ENCODE measurements around the gene HELZ2. TPM values are rescaled to one million over a fixed set of nuclear protein-coding genes. Genes with fewer than 3 reads are reported as not detected.
A peak's percentile ranks its signal among the peaks of the same experiment; 100 is the strongest.

HELZ2 gene, protein sequence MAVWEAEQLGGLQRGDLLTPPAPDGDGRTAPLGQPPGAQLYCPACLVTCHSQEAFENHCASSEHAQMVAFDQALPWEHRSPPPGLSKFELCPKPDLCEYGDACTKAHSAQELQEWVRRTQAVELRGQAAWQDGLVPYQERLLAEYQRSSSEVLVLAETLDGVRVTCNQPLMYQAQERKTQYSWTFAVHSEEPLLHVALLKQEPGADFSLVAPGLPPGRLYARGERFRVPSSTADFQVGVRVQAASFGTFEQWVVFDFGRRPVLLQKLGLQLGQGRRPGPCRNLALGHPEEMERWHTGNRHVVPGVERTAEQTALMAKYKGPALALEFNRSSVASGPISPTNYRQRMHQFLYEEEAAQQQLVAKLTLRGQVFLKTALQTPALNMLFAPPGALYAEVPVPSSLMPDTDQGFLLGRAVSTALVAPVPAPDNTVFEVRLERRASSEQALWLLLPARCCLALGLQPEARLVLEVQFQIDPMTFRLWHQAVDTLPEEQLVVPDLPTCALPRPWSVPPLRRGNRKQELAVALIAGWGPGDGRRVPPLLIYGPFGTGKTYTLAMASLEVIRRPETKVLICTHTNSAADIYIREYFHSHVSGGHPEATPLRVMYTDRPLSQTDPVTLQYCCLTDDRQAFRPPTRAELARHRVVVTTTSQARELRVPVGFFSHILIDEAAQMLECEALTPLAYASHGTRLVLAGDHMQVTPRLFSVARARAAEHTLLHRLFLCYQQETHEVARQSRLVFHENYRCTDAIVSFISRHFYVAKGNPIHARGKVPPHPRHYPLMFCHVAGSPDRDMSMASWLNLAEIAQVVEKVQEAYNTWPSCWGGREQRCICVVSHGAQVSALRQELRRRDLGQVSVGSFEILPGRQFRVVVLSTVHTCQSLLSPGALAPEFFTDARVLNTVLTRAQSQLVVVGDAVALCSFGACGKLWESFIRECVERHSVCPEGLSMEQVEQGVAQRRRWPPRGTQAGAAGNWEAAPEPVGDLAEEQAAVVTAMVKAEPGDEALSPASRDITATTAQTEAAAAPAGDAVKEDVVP (N-terminal part only)
- total RNA-seq (2022) (35.2 and 36.5 TPM in 2 replicates), Bru-seq, nascent RNA (percentile 46 among the genes with signal in this experiment), BruChase-seq, experiment 1, labeled RNA remaining after a 2-hour chase (percentile 57 among the genes with signal in this experiment), BruChase-seq, experiment 2, labeled RNA remaining after a 6-hour chase (percentile 63 among the genes with signal in this experiment)
- long read RNA-seq, partial matches to known transcripts, result 0 of 5 reads
- long read RNA-seq, other reads (novel, unspliced or antisense), result 2 of 5 reads

GRCh38 chr20:63574156-63574828 is at the start of gene HELZ2:
TSS of gene HELZ2 (minus strand) at chr20:63574239. CDS start at chr20:63572385, 1,854 bp downstream.
- DNase-seq, result peak; percentile 82 to 85
- Histone ChIP-seq H3K36me3 (ENCODE audit: control insufficient read depth, insufficient read depth, low read length) (no peaks in the 10 kb centered on the region), H3K27me3 (replicated peaks; ENCODE audit: control insufficient read depth, insufficient read depth, low read length) (no peaks in the 10 kb centered on the region), H3K4me3 (ENCODE audit: low read depth, low read length) (peak within 1 kb of the TSS; percentile 91), H3K9me3 (no peaks in the 10 kb centered on the region), H3K4me1 (peaks cover 15% of the 10 kb centered on the region)
- ChIA-PET POLR2A (interaction anchor here (0.6 to 1.5 kb wide), 20 partner anchors 18 to 509 kb away, joined by 3 to 11 read pairs (median 5); partner anchors contain the start of genes ARFRP1, GMEB2, PPDPF and RTEL1), CTCF (interaction anchor here (0.6 to 2.7 kb wide), 11 partner anchors 7 to 505 kb away, joined by 3 to 34 read pairs (median 4); partner anchors contain the start of genes GMEB2, OPRL1, PTK6 and RGS19)
- H3K9me3 Mint-ChIP-seq (ENCODE audit: unreplicated experiment), result no peaks in the 10 kb centered on the region
- no peak for TF ChIP-seq CTCF (IDR thresholded peaks at IDR 0.05; ENCODE audit: insufficient read depth in 1 of 2, low read depth in 1 of 2, low read length in 1 of 2, severe bottlenecking in 1 of 2, unreplicated experiment in 1 of 2)
- BruUV-seq (replicated peaks), result no TSS peak
- intact Hi-C loops (cut with micrococcal nuclease; ENCODE audit: unreplicated experiment), result loop anchor here (5.0 kb wide), 1 partner anchor 37 kb away; the partner anchor contains the start of gene PTK6
- H3K4me1 Mint-ChIP-seq (ENCODE audit: low read depth, unreplicated experiment), result no peaks in the 10 kb centered on the region
- H3K36me3 Mint-ChIP-seq (ENCODE audit: insufficient read depth, unreplicated experiment), result peaks cover 7% of the 10 kb centered on the region
- H3K27ac Mint-ChIP-seq (ENCODE audit: unreplicated experiment), result peak within 1 kb of the TSS; percentile 83
- H3K27me3 Mint-ChIP-seq (ENCODE audit: insufficient read depth, unreplicated experiment), result peaks cover 3% of the 10 kb centered on the region
- H3K4me3 Mint-ChIP-seq (ENCODE audit: unreplicated experiment), result peak within 1 kb of the TSS; percentile 76

GRCh38 chr20:63622732-63623131 is 48.7 kb upstream of the HELZ2 start:
- Mint-ChIP-seq H3K27ac (ENCODE audit: unreplicated experiment) (peak overlapping the region; percentile 33), H3K4me1 (ENCODE audit: low read depth, unreplicated experiment) (peaks cover 15% of the 10 kb centered on the region), H3K36me3 (ENCODE audit: insufficient read depth, unreplicated experiment) (peaks cover 38% of the 10 kb centered on the region), H3K9me3 (ENCODE audit: unreplicated experiment) (no peaks in the 10 kb centered on the region), H3K4me3 (ENCODE audit: unreplicated experiment) (no peak overlapping the region), H3K27me3 (ENCODE audit: insufficient read depth, unreplicated experiment) (no peaks in the 10 kb centered on the region)
- intact Hi-C loops (cut with micrococcal nuclease; ENCODE audit: unreplicated experiment), result loop anchor here (10.0 kb wide), 2 partner anchors 242 to 272 kb away; partner anchors contain the start of genes ABHD16B, DNAJC5 and TPD52L2
- no peak for TF ChIP-seq CTCF (IDR thresholded peaks at IDR 0.05; ENCODE audit: insufficient read depth in 1 of 2, low read depth in 1 of 2, low read length in 1 of 2, severe bottlenecking in 1 of 2, unreplicated experiment in 1 of 2)
- 0 out of 2 replicates have a peak, but pooled peaks cover 2% of the 10 kb centered on the region for H3K36me3 ChIP-seq (ENCODE audit: control insufficient read depth, insufficient read depth, low read length)
- peaks cover 14% of the 10 kb centered on the region for H3K4me1 ChIP-seq
- CTCF ChIA-PET, result no interaction called here
- POLR2A ChIA-PET, result no interaction called here
- no TSS peak for BruUV-seq (replicated peaks)
- DNase-seq, result no peak
- H3K4me3 ChIP-seq (ENCODE audit: low read depth, low read length), result no peak overlapping the region
- H3K9me3 ChIP-seq, result no peaks in the 10 kb centered on the region
- no peaks in the 10 kb centered on the region for H3K27me3 ChIP-seq (replicated peaks; ENCODE audit: control insufficient read depth, insufficient read depth, low read length)
